Left lung (tissue), 10 donors: ENCODE measurements around the gene RNFT2. TPM values are rescaled to one million over a fixed set of nuclear protein-coding genes. Genes with fewer than 3 reads are reported as not detected.

ENCODE experiments used
- ATAC-seq: fragments of 200-7000 bp; cut with Tn5 transposase; one replicate; pipeline ENCODE4 v1.9.1; 2020; ENCODE audit warnings: moderate library complexity
- DNase-seq, 4 donors: peaks; one replicate each; pipeline ENCODE4 v3.0.0-alpha.2; 2013 to 2020
- H3K27ac ChIP-seq, 2 donors: fragments of 200-600 bp; sonication (generic) in 1 of 2; one replicate each; pipeline versions ENCODE4 v1.5.0 to v1.8.0; 2020 to 2021
- H3K27me3 ChIP-seq, 2 donors: fragments of 200-600 bp; sonication (generic) in 1 of 2; one replicate each; pipeline versions ENCODE4 v1.5.0 to v1.8.0; 2020 to 2021
- H3K36me3 ChIP-seq, 2 donors: fragments of 200-600 bp; sonication (generic) in 1 of 2; one replicate each; pipeline versions ENCODE4 v1.5.0 to v1.8.0; 2020 to 2021
- H3K4me1 ChIP-seq, 2 donors: fragments of 200-600 bp; one replicate each; pipeline ENCODE4 v1.8.0; 2021
- H3K4me3 ChIP-seq, 2 donors: fragments of 200-600 bp; sonication (generic) in 1 of 2; one replicate each; pipeline versions ENCODE4 v1.5.0 to v1.8.0; 2020 to 2021; ENCODE audit warnings: mild to moderate bottlenecking in 1 of 2
- H3K9me3 ChIP-seq, 2 donors: fragments of 200-600 bp; sonication (generic) in 1 of 2; one replicate each; pipeline versions ENCODE4 v1.5.0 to v1.8.0; 2020 to 2021
- intact Hi-C, 2 donors: fragments of 100-400 bp; cut with DNase I; formaldehyde crosslinking; loops; one replicate each; pipeline versions ENCODE4 v1.11.2 to v1.14.2; 2022
- polyA plus RNA-seq, 6 donors: library from polyadenylated mRNA; unstranded; fragments of 120-200 nt; gene quantifications; one replicate each; pipeline ENCODE4 v1.2.1, GENCODE V29; 2013; ENCODE audit not compliant: insufficient read length in 6 of 6
- total RNA-seq, 2 donors: library from RNA; stranded (reverse); fragmentation: NEBNext Ultra II Directional; extraction: Animal tissue kit (Norgen Biotek cat#: 25700); gene quantifications; one replicate each; pipeline ENCODE4 v1.2.1, GENCODE V29; 2021
- TF ChIP-seq, protein P1 (sequence below), 2 donors: fragments of 200-600 bp; sonication (generic) in 1 of 2; IDR thresholded peaks; one replicate each; pipeline versions ENCODE4 v1.5.0 to v1.8.0; 2021; ENCODE audit warnings: antibody characterized with exemption in 2 of 2
- donor health status: DM: no; HTN: yes; CAD: no.
- donor health status: DM: no; HTN: no; CAD: no.

Gene RNFT2
- total and polyA plus RNA-seq, 8 donors, result 3.4 to 5.5 (median 3.9) TPM

DNA sequence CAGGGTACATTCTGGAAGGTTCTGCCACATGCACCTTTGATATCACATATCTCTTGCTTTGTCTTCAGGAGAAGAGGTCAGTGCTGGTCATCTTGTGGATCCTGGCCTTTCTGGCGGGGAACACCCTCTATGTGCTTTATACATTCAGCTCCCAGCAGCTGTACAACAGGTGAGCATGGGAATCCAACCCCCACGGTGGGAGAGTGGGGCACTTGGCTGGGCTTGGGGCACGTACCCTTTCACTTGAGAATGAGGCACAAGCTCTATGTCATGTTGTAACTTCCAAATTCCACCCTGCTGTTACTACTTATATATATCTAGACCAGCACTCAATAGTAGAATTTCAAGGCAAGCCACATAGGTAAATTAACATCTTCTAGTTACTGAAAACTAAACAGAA lies 28.6 kb downstream of the RNFT2 start:
- H3K27me3 ChIP-seq, result no peaks in the 10 kb centered on the region
- ATAC-seq, result no peak
- TF ChIP-seq, protein P1, sequence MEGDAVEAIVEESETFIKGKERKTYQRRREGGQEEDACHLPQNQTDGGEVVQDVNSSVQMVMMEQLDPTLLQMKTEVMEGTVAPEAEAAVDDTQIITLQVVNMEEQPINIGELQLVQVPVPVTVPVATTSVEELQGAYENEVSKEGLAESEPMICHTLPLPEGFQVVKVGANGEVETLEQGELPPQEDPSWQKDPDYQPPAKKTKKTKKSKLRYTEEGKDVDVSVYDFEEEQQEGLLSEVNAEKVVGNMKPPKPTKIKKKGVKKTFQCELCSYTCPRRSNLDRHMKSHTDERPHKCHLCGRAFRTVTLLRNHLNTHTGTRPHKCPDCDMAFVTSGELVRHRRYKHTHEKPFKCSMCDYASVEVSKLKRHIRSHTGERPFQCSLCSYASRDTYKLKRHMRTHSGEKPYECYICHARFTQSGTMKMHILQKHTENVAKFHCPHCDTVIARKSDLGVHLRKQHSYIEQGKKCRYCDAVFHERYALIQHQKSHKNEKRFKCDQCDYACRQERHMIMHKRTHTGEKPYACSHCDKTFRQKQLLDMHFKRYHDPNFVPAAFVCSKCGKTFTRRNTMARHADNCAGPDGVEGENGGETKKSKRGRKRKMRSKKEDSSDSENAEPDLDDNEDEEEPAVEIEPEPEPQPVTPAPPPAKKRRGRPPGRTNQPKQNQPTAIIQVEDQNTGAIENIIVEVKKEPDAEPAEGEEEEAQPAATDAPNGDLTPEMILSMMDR (IDR thresholded peaks at IDR 0.05), result no peak
- H3K9me3 ChIP-seq, result no peaks in the 10 kb centered on the region
- intact Hi-C loops, result no loop called here
- H3K4me1 ChIP-seq, result no peaks in the 10 kb centered on the region
- no peak for DNase-seq
- no peak overlapping the region for H3K27ac ChIP-seq
- no peaks in the 10 kb centered on the region for H3K36me3 ChIP-seq
- no peak overlapping the region for H3K4me3 ChIP-seq

DNA sequence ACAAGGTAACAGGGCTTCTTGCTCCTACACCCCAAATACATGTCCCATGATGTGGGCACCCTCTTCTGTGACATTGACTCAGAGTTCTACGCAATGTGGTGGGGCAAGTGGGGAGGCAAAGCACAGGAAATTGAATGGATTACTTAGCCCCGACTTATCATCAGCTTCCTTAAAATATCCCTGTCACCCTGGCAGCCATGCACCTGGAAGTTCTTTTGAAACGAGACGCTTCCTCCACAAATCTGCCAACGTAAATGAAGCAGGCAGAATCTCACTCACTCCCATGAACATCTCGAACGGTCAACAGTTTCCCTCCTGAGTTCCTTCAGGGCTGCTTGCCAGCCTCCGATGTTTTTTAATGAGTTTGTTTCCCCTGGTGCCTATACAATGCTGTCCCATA lies 33.5 kb downstream of the RNFT2 start:
- Histone ChIP-seq H3K4me3 (no peak overlapping the region), H3K36me3 (no peaks in the 10 kb centered on the region), H3K27me3 (no peaks in the 10 kb centered on the region), H3K9me3 (no peaks in the 10 kb centered on the region), H3K4me1 (no peaks in the 10 kb centered on the region), H3K27ac (no peak overlapping the region)
- intact Hi-C loops, result no loop called here
- TF ChIP-seq, protein P1 (IDR thresholded peaks at IDR 0.05), result no peak
- ATAC-seq (no peak), DNase-seq (no peak)

DNA sequence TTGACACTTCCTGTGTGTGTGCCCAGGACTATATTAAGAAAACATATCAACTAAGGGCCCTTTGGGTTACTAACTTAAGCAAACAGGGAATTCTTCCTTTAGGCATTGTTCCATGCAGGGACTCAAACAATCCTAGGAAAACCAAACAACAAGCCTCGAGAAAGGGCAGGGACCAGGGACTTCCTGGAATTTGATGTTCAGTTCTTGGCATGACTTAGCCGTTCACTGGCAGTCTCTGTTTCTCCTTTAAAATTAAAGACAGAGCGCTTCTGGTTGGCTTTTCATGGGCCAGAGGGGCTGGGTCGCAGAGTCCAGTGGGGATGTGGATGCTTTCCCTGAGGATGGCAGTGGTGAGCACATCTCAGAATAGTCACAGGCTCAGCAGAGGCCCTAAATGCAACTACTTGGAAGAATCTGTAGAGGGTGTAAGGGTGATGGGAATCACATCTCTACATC lies 35.2 kb downstream of the RNFT2 start:
- Histone ChIP-seq H3K4me3 (no peak overlapping the region), H3K27me3 (no peaks in the 10 kb centered on the region), H3K27ac (no peak overlapping the region), H3K4me1 (no peaks in the 10 kb centered on the region), H3K36me3 (no peaks in the 10 kb centered on the region), H3K9me3 (no peaks in the 10 kb centered on the region)
- intact Hi-C loops, result no loop called here
- ATAC-seq (peak; percentile 19), DNase-seq (no peak)
- TF ChIP-seq, protein P1 (IDR thresholded peaks at IDR 0.05), result no peak

DNA sequence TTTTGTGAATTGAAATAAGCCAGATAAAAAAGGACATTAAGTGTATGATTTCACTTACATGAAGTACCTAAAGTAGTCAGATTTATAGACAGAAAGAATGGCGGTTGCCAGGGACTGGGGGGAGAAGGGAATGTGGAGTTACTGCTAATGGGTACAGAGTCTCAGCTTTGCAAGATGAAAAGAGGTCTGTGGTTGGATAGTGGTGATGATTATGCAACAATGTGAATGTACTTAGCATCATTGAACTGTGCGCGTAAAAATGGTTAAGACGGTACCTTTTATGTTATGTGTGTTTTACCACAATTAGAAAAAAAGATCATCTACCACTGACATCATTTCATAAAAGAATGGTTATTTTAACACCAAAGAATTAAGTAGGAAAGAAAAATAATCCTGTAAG lies 35.9 kb downstream of the RNFT2 start:
- no peak overlapping the region for H3K27ac ChIP-seq
- no peaks in the 10 kb centered on the region for H3K27me3 ChIP-seq
- no peak overlapping the region for H3K4me3 ChIP-seq
- no peaks in the 10 kb centered on the region for H3K9me3 ChIP-seq
- no peak for DNase-seq
- no peaks in the 10 kb centered on the region for H3K4me1 ChIP-seq
- intact Hi-C loops, result no loop called here
- no peaks in the 10 kb centered on the region for H3K36me3 ChIP-seq
- ATAC-seq, result no peak
- TF ChIP-seq, protein P1 (IDR thresholded peaks at IDR 0.05), result no peak

DNA sequence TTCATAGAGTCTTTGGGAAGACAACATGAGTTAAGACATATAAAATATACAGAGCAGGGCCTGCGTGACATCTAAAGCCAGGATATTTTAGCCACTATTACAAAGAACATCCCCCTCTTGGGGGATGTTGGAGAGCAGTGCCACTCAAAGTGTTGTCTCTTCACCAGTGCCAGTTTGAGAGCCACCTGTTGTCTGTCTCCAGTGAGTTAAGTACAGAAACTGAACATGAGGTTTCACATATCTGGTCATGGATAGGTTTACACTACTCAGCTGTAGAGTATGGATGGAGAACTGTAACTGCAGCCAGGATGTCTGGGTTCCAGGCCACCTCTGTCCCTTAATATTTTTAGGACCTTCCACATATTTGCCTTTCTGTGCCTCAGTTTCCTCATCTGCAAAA lies 39.1 kb downstream of the RNFT2 start:
- intact Hi-C loops, result no loop called here
- Histone ChIP-seq H3K4me3 (no peak overlapping the region), H3K9me3 (no peaks in the 10 kb centered on the region), H3K27ac (no peak overlapping the region), H3K27me3 (no peaks in the 10 kb centered on the region), H3K4me1 (no peaks in the 10 kb centered on the region), H3K36me3 (no peaks in the 10 kb centered on the region)
- no peak for ATAC-seq
- TF ChIP-seq, protein P1 (IDR thresholded peaks at IDR 0.05), result no peak
- no peak for DNase-seq
